SK-N-SH (cell line): ENCODE data around the gene APP. TPM values are rescaled to one million over a fixed set of nuclear protein-coding genes. Genes with fewer than 3 reads are reported as not detected.

Source experiments
- CTCF ChIA-PET: fragments of 300-600, 350-600 bp; formaldehyde crosslinking; extraction: SDS; loops from one replicate; lab custom pipeline; 2021; lab: Yijun Ruan, JAX
- POLR2A ChIA-PET: fragments of 350-600 bp; sonication (Branson Sonifier 250); formaldehyde crosslinking; extraction: SDS; loops from one replicate; lab custom pipeline; 2020; ENCODE audit warnings: antibody characterized with exemption, inconsistent platforms; lab: Yijun Ruan, JAX
- DNase-seq: peaks from one replicate; pipeline ENCODE4 v3.0.0; 2012
- H2AFZ ChIP-seq: fragments of 200-600 bp; sonication (generic); 2 replicates; pipeline ENCODE4 v1.8.1; 2016; ENCODE audit warnings: antibody characterized with exemption, mild to moderate bottlenecking, low read depth
- H3F3A ChIP-seq: fragments of 200-600 bp; sonication (generic); replicated peaks from 2 replicates; pipeline ENCODE3; 2016; ENCODE audit warnings: antibody characterized with exemption, mild to moderate bottlenecking; ENCODE audit not compliant: insufficient read depth
- H3K27ac ChIP-seq, 2 experiments: fragments of 200-500 bp in 1 of 2; fragments of 200-600 bp in 1 of 2; sonication (Bioruptor generic) in 1 of 2; sonication (generic), shearing (Covaris generic) in 1 of 2; 2 replicates each; pipeline versions ENCODE4 v1.5.1 to v1.6.1; 2014 to 2016; ENCODE audit warnings: low read depth in 2 of 2, inconsistent platforms in 1 of 2, low read length in 1 of 2, mild to moderate bottlenecking in 1 of 2, mixed read lengths in 1 of 2
- H3K27me3 ChIP-seq: fragments of 200-600 bp; sonication (generic), shearing (Covaris generic); 2 replicates; pipeline ENCODE4 v1.6.1; 2016; ENCODE audit warnings: mixed run types; ENCODE audit not compliant: insufficient read depth
- H3K36me3 ChIP-seq, 2 experiments: fragments of 200-500 bp in 1 of 2; fragments of 200-600 bp in 1 of 2; sonication (Bioruptor generic) in 1 of 2; sonication (generic) in 1 of 2; replicated peaks in 1 of 2; 2 replicates each; pipeline versions ENCODE3 to v1.5.1; 2014 to 2016; ENCODE audit warnings: low read length in 1 of 2, mild to moderate bottlenecking in 1 of 2; ENCODE audit not compliant: insufficient read depth in 2 of 2, control insufficient read depth in 1 of 2
- H3K4me1 ChIP-seq, 2 experiments: fragments of 200-500 bp in 1 of 2; fragments of 200-600 bp in 1 of 2; sonication (Bioruptor generic) in 1 of 2; sonication (generic), shearing (Covaris generic) in 1 of 2; 2 replicates each; pipeline versions ENCODE4 v1.5.1 to v1.6.1; 2014 to 2016; ENCODE audit warnings: low read depth in 1 of 2, low read length in 1 of 2, mixed run types in 1 of 2; ENCODE audit not compliant: insufficient read depth in 2 of 2, control insufficient read depth in 1 of 2
- H3K4me2 ChIP-seq: fragments of 200-600 bp; sonication (generic), shearing (Covaris generic); 2 replicates; pipeline ENCODE4 v1.6.1; 2017; ENCODE audit warnings: mixed run types
- H3K4me3 ChIP-seq, 2 experiments: fragments of 200-500 bp in 1 of 2; fragments of 200-600 bp in 1 of 2; sonication (Bioruptor generic) in 1 of 2; sonication (generic), shearing (Covaris generic) in 1 of 2; 2 replicates each; pipeline versions ENCODE4 v1.5.1 to v1.8.1; 2014 to 2016; ENCODE audit warnings: low read depth in 2 of 2, inconsistent platforms in 1 of 2, low read length in 1 of 2, mild to moderate bottlenecking in 1 of 2, mixed read lengths in 1 of 2, moderate library complexity in 1 of 2
- H3K79me2 ChIP-seq: fragments of 200-600 bp; sonication (generic); 2 replicates; pipeline ENCODE4 v1.8.1; 2017; ENCODE audit warnings: mild to moderate bottlenecking; ENCODE audit not compliant: insufficient read depth
- H3K9ac ChIP-seq: fragments of 200-600 bp; sonication (generic); 2 replicates; pipeline ENCODE4 v1.6.1; 2017; ENCODE audit warnings: mixed run types
- H3K9me2 ChIP-seq: fragments of 200-600 bp; sonication (generic); 2 replicates; pipeline ENCODE4 v1.6.1; 2017; ENCODE audit warnings: mixed run types
- H3K9me3 ChIP-seq: fragments of 200-600 bp; sonication (generic); 2 replicates; pipeline ENCODE4 v1.6.1; 2017; ENCODE audit warnings: mixed run types, mild to moderate bottlenecking, moderate library complexity
- H4K20me1 ChIP-seq: fragments of 200-600 bp; sonication (generic); 2 replicates; pipeline ENCODE4 v1.6.1; 2017; ENCODE audit warnings: mild to moderate bottlenecking, mixed run types; ENCODE audit not compliant: insufficient read depth
- CHD2 ChIP-seq: fragments of 150-350 bp; IDR thresholded peaks from 2 replicates; pipeline ENCODE4 v1.6.1; 2018; ENCODE audit warnings: low read length; ENCODE audit not compliant: partially characterized antibody
- FOXJ3 ChIP-seq: sonication (generic); formaldehyde crosslinking; IDR thresholded peaks from 2 replicates; pipeline ENCODE4 v1.5.1; 2020; ENCODE audit warnings: mild to moderate bottlenecking, missing genetic modification reagents
- FOXM1 ChIP-seq: IDR thresholded peaks from 2 replicates; pipeline ENCODE4 v1.4.0; 2012; ENCODE audit warnings: low read depth, mild to moderate bottlenecking
- GABPA ChIP-seq: IDR thresholded peaks from 2 replicates; pipeline ENCODE4 v1.4.0; 2012; ENCODE audit warnings: low read depth, mild to moderate bottlenecking
- JUND ChIP-seq: IDR thresholded peaks from 2 replicates; pipeline ENCODE4 v1.4.0; 2012
- MXI1 ChIP-seq: IDR thresholded peaks from 2 replicates; pipeline ENCODE4 v1.6.1; 2012; ENCODE audit warnings: mild to moderate bottlenecking, low read depth, low read length, improper control_type of control experiment
- NRF1 ChIP-seq: IDR thresholded peaks from 2 replicates; pipeline ENCODE4 v1.6.1; 2012; ENCODE audit warnings: low read depth, mild to moderate bottlenecking, low read length
- RAD21 ChIP-seq: IDR thresholded peaks from 2 replicates; pipeline ENCODE4 v1.6.1; 2012; ENCODE audit warnings: mild to moderate bottlenecking, low read length
- RCOR1 ChIP-seq: fragments of 150-350 bp; IDR thresholded peaks from 2 replicates; pipeline ENCODE4 v1.6.1; 2017; ENCODE audit warnings: antibody characterized with exemption, low read length
- SIN3A ChIP-seq: IDR thresholded peaks from 2 replicates; pipeline ENCODE4 v1.6.1; 2012; ENCODE audit warnings: low read depth, mild to moderate bottlenecking, low read length, moderate library complexity, borderline replicate concordance
- SMC3 ChIP-seq: IDR thresholded peaks from 2 replicates; pipeline ENCODE4 v1.6.1; 2012; ENCODE audit warnings: low read depth, low read length, improper control_type of control experiment
- TEAD4 ChIP-seq: IDR thresholded peaks from 2 replicates; pipeline ENCODE4 v1.4.0; 2012; ENCODE audit warnings: mild to moderate bottlenecking, borderline replicate concordance; ENCODE audit not compliant: insufficient read depth
- YY1 ChIP-seq: IDR thresholded peaks from 2 replicates; pipeline ENCODE4 v1.4.0; 2012; ENCODE audit warnings: low read depth, mild to moderate bottlenecking
- WGBS: methylation state at CpG from one replicate; pipeline ENCODE4 v1.1.6; 2017; ENCODE audit warnings: low lambda C conversion rate; 5-methylcytosine and 5-hydroxymethylcytosine counted together
- polyA plus RNA-seq, 3 experiments: library from polyadenylated mRNA; depleted of rRNA; stranded (reverse); fragments of >200 nt; gene quantifications; 2 replicates each; pipeline ENCODE4 v1.2.3, GENCODE V29; 2012
- TF ChIP-seq, protein P1 (sequence below): fragments of 150-350 bp; IDR thresholded peaks from 2 replicates; pipeline ENCODE4 v1.6.1; 2017; ENCODE audit warnings: antibody characterized with exemption, low read length, low read depth, borderline replicate concordance
- TF ChIP-seq, protein P2 (sequence below): IDR thresholded peaks from 2 replicates; pipeline ENCODE4 v1.4.0; 2012; ENCODE audit warnings: low read depth, borderline replicate concordance
- TF ChIP-seq, protein P3 (sequence below): IDR thresholded peaks from 2 replicates; pipeline ENCODE4 v1.4.0; 2012; ENCODE audit warnings: low read depth, borderline replicate concordance
- TF ChIP-seq, protein P4 (sequence below): IDR thresholded peaks from 2 replicates; pipeline ENCODE4; 2012
- TF ChIP-seq, protein P5 (sequence below): fragments of 150-350 bp; IDR thresholded peaks from 2 replicates; pipeline ENCODE4 v1.6.1; 2016; ENCODE audit warnings: mild to moderate bottlenecking, low read depth, low read length

APP gene
- polyA plus RNA-seq, 1 of the 3 experiments (the other 2 are of a cell fraction) = 780 TPM

DNA sequence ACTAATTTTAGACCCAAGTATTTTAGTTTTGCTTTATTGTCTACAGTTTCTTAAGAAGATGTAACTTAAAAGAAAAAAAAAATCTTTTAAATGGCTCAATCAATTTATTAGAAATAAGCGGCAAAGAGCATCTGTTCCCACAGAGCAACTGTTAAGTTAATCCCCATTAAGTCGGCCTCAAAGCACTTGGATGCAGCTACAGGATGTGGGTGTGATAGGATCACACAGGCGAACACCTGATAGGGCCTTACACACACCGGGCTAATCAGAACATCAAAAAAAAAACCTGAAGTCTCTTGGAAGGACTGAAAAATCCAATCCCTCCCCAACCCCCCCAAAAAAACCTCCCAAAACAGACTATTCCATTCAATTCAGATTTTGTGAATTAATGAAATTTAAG lies 23.0 kb downstream of the APP start:
- H3K27me3 ChIP-seq = no peaks in the 10 kb centered on the region
- H3K4me3 ChIP-seq = no peak overlapping the region
- H2AFZ ChIP-seq = no peak overlapping the region
- WGBS = 84% methylated on average over 4 of the region's 4 CpGs
- no peak overlapping the region; a peak in 1 of 4 replicates for H3K27ac ChIP-seq
- no peak for DNase-seq
- TF ChIP-seq, protein P1, sequence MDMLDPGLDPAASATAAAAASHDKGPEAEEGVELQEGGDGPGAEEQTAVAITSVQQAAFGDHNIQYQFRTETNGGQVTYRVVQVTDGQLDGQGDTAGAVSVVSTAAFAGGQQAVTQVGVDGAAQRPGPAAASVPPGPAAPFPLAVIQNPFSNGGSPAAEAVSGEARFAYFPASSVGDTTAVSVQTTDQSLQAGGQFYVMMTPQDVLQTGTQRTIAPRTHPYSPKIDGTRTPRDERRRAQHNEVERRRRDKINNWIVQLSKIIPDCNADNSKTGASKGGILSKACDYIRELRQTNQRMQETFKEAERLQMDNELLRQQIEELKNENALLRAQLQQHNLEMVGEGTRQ = no peak
- no peak for TF ChIP-seq SMC3
- no peak for TF ChIP-seq FOXJ3 (CRISPR knock-in tag)
- no peak for TF ChIP-seq CHD2
- no peak for TF ChIP-seq RAD21
- TF ChIP-seq RCOR1 = no peak
- no peak for TF ChIP-seq MXI1
- TF ChIP-seq GABPA = no peak
- TF ChIP-seq NRF1 = no peak
- TF ChIP-seq, protein P2, sequence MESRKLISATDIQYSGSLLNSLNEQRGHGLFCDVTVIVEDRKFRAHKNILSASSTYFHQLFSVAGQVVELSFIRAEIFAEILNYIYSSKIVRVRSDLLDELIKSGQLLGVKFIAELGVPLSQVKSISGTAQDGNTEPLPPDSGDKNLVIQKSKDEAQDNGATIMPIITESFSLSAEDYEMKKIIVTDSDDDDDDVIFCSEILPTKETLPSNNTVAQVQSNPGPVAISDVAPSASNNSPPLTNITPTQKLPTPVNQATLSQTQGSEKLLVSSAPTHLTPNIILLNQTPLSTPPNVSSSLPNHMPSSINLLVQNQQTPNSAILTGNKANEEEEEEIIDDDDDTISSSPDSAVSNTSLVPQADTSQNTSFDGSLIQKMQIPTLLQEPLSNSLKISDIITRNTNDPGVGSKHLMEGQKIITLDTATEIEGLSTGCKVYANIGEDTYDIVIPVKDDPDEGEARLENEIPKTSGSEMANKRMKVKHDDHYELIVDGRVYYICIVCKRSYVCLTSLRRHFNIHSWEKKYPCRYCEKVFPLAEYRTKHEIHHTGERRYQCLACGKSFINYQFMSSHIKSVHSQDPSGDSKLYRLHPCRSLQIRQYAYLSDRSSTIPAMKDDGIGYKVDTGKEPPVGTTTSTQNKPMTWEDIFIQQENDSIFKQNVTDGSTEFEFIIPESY = no peak
- no peak overlapping the region for H3K9ac ChIP-seq
- no peaks in the 10 kb centered on the region for H3K9me2 ChIP-seq
- peaks cover 4 to 5% of the 10 kb centered on the region in 2 experiments for H3K36me3 ChIP-seq
- H3K9me3 ChIP-seq = no peaks in the 10 kb centered on the region
- POLR2A ChIA-PET = no interaction called here
- H3K79me2 ChIP-seq = peaks cover 88% of the 10 kb centered on the region
- H3K4me2 ChIP-seq = no peak overlapping the region
- peaks cover 18% of the 10 kb centered on the region for H3F3A ChIP-seq
- H3K4me1 ChIP-seq = peaks cover 19 to 20% of the 10 kb centered on the region in 2 experiments; a peak in 3 of 4 replicates
- CTCF ChIA-PET = interaction anchor here (2.8 kb wide), 1 partner anchor 20 kb away, joined by 11 read pairs; no protein-coding TSS in a partner anchor
- H4K20me1 ChIP-seq = no peaks in the 10 kb centered on the region; the same call in 1 of the 2 replicates

DNA sequence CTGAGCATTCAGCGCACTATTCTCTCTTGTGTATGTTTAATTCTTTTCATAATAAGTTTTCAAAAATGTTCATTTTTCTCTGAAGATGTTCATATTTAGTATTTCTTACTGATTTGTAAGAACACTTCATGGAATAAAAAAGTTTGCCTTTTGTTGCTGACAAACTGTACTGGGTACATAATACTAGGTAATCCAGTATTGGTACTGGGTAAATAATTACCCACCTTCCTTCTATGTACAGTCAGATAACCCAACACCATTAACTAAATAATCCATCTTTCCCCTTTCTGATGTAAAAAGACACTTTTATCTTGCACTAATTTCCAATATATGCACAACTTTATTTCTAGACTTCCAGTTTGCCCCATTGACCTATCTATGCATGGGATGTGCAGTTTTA lies 23.9 kb downstream of the APP start:
- no peak overlapping the region for H3K9ac ChIP-seq
- no peak overlapping the region for H3K27ac ChIP-seq
- H3K9me3 ChIP-seq = no peaks in the 10 kb centered on the region
- POLR2A ChIA-PET = no interaction called here
- CTCF ChIA-PET = interaction anchor here (2.8 kb wide), 1 partner anchor 21 kb away, joined by 11 read pairs; no protein-coding TSS in a partner anchor
- 97% methylated on average over 1 of the region's 1 CpG for WGBS
- H3K36me3 ChIP-seq = peaks cover 5 to 8% of the 10 kb centered on the region in 2 experiments
- no peaks in the 10 kb centered on the region; the same call in 1 of the 2 replicates for H4K20me1 ChIP-seq
- H3K79me2 ChIP-seq = peaks cover 85% of the 10 kb centered on the region
- no peak overlapping the region for H2AFZ ChIP-seq
- no peak overlapping the region for H3K4me2 ChIP-seq
- H3K27me3 ChIP-seq = no peaks in the 10 kb centered on the region
- H3K4me3 ChIP-seq = no peak overlapping the region
- no peaks in the 10 kb centered on the region for H3K9me2 ChIP-seq
- H3K4me1 ChIP-seq = peaks cover 19 to 20% of the 10 kb centered on the region in 2 experiments; a peak in 3 of 4 replicates
- DNase-seq = no peak
- peaks cover 18% of the 10 kb centered on the region for H3F3A ChIP-seq
- TF ChIP-seq, protein P3, sequence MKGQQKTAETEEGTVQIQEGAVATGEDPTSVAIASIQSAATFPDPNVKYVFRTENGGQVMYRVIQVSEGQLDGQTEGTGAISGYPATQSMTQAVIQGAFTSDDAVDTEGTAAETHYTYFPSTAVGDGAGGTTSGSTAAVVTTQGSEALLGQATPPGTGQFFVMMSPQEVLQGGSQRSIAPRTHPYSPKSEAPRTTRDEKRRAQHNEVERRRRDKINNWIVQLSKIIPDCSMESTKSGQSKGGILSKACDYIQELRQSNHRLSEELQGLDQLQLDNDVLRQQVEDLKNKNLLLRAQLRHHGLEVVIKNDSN = no peak
- TF ChIP-seq NRF1 (no peak), JUND (no peak), YY1 (no peak), TEAD4 (no peak), RAD21 (no peak), FOXM1 (no peak), SIN3A (no peak), CHD2 (no peak), RCOR1 (no peak), SMC3 (no peak)
- TF ChIP-seq, protein P4, sequence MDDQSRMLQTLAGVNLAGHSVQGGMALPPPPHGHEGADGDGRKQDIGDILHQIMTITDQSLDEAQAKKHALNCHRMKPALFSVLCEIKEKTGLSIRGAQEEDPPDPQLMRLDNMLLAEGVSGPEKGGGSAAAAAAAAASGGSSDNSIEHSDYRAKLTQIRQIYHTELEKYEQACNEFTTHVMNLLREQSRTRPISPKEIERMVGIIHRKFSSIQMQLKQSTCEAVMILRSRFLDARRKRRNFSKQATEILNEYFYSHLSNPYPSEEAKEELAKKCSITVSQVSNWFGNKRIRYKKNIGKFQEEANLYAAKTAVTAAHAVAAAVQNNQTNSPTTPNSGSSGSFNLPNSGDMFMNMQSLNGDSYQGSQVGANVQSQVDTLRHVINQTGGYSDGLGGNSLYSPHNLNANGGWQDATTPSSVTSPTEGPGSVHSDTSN = no peak
- TF ChIP-seq, protein P5, sequence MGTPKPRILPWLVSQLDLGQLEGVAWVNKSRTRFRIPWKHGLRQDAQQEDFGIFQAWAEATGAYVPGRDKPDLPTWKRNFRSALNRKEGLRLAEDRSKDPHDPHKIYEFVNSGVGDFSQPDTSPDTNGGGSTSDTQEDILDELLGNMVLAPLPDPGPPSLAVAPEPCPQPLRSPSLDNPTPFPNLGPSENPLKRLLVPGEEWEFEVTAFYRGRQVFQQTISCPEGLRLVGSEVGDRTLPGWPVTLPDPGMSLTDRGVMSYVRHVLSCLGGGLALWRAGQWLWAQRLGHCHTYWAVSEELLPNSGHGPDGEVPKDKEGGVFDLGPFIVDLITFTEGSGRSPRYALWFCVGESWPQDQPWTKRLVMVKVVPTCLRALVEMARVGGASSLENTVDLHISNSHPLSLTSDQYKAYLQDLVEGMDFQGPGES = no peak
- TF ChIP-seq, protein P1 = no peak
